ENCODE results near the gene VPS39. TPM values are rescaled to one million over a fixed set of nuclear protein-coding genes. Genes with fewer than 3 reads are reported as not detected.

Gene VPS39
- total and polyA plus RNA-seq, 9 of the 15 experiments (the other 6 are each of a cell fraction or from before 2014, with no cell fraction given), result 3.2 to 37.3 (median 21.8) TPM

- TF ChIP-seq CREB5 (CRISPR knock-in tag; IDR thresholded peaks at IDR 0.05) (no peak), ZNF121 (CRISPR knock-in tag; conservative IDR thresholded peaks at IDR 0.05) (no peak), PHF21A (IDR thresholded peaks at IDR 0.05; ENCODE audit: borderline replicate concordance, low read depth) (no peak), CBFA2T3 (IDR thresholded peaks at IDR 0.05) (peak; percentile 31; the same call in 1 of the 2 replicates), ETV6 (IDR thresholded peaks at IDR 0.05; ENCODE audit: borderline replicate concordance in 1 of 2, low read depth in 2 of 2, low read length in 1 of 2) (no peak), ETV6 (CRISPR knock-in tag; IDR thresholded peaks at IDR 0.05; ENCODE audit: borderline replicate concordance) (no peak), POLR2A (conservative IDR thresholded peaks at IDR 0.05) (no peak; the same call in 1 of the 2 replicates), ZNF143 (CRISPR knock-in tag; IDR thresholded peaks at IDR 0.05) (no peak), ZNF780A (CRISPR knock-in tag; IDR thresholded peaks at IDR 0.05) (no peak), TBP (optimal IDR thresholded peaks at IDR 0.05; ENCODE audit: low read depth, low read length) (no peak), POLR3A (IDR thresholded peaks at IDR 0.05; ENCODE audit: borderline replicate concordance, extremely low read depth, insufficient read depth, insufficient read length) (no peak), ZNF212 (CRISPR knock-in tag; IDR thresholded peaks at IDR 0.05) (no peak), ZNF263 (CRISPR knock-in tag; IDR thresholded peaks at IDR 0.05; ENCODE audit: borderline replicate concordance) (no peak), NR1H2 (CRISPR knock-in tag; IDR thresholded peaks at IDR 0.05) (no peak), PBX2 (CRISPR knock-in tag; IDR thresholded peaks at IDR 0.05; ENCODE audit: low read depth) (peak; percentile 30; the same call in 1 of the 2 replicates), PBX2 (tag; conservative IDR thresholded peaks at IDR 0.05; ENCODE audit: low read depth) (peak; percentile 81), ZC3H4 (CRISPR knock-in tag; IDR thresholded peaks at IDR 0.05; ENCODE audit: borderline replicate concordance) (no peak), ATF3 (IDR thresholded peaks at IDR 0.05) (peak; percentile 92), ATF3 (CRISPR knock-in tag; conservative IDR thresholded peaks at IDR 0.05) (no peak; the same call in 1 of the 2 replicates), MEF2D (tag; conservative IDR thresholded peaks at IDR 0.05; ENCODE audit: low read depth) (no peak), DLX4 (CRISPR knock-in tag; IDR thresholded peaks at IDR 0.05) (no peak), MYC (IDR thresholded peaks at IDR 0.05; ENCODE audit: low read depth, low read length) (peak; percentile 86), MYC (CRISPR knock-in tag; IDR thresholded peaks at IDR 0.05; ENCODE audit: borderline replicate concordance, low read depth) (no peak), ZNF436 (CRISPR knock-in tag; IDR thresholded peaks at IDR 0.05) (no peak), ZNF174 (CRISPR knock-in tag; IDR thresholded peaks at IDR 0.05) (no peak)
These were observed 49.9 kb downstream of the VPS39 start (continued) for GRCh38 chr15:42157981-42158765.

Measured in K562 (cell line).